ENCODE measurements around the gene KCTD1. TPM values are rescaled to one million over a fixed set of nuclear protein-coding genes. Genes with fewer than 3 reads are reported as not detected.

KCTD1 gene
- total and polyA plus RNA-seq, 2 donors (not counting 1 experiment from before 2014, with no cell fraction given): 4.2 to 8.4 TPM

DNA sequence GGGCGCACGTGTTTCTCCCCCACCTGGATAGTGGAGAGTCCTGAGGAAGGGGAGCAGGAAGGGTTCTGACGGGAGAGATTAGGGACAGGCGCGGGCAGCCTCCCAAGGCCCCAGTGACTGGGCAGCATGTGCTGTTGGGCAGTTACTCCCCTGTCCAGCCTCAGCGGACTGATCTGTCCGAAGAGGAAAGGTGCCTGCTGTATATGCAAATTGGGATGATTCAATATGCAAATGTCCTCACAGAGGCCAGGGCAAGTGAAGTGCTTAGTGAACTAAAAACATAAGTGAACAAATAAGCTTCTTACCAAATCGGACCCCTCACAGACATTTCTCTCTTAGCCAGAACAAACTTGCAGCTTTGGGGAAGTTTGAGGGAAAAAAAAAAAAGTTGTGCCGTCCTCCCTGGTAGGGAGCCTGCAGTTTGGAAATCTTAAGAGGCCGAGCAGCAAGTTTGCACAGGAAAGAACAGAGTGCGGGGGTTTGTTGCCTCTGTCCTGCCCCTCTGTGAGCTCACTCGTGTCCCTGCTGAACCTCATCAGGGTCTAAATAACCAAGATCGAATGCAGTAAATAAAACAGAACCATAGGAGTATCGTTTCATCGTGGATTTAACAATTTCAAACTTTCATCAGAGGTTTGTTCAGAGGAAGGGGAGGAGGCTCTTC lies 141.4 kb downstream of the KCTD1 start:
- no peaks in the 10 kb centered on the region for H3K9me3 ChIP-seq (ENCODE audit: control insufficient read depth, insufficient read depth, low read depth, low read length)
- no peak for DNase-seq (ENCODE audit: low read depth in 2 of 2)
- no peak overlapping the region for H3K4me3 ChIP-seq (replicated peaks in 1 of 4; ENCODE audit: control extremely low read depth in 1 of 4, insufficient read depth in 1 of 4, low read depth in 3 of 4, low read length in 4 of 4)
- H3K9ac ChIP-seq (ENCODE audit: insufficient read depth, low read length): no peak overlapping the region
- TF ChIP-seq, protein P1, sequence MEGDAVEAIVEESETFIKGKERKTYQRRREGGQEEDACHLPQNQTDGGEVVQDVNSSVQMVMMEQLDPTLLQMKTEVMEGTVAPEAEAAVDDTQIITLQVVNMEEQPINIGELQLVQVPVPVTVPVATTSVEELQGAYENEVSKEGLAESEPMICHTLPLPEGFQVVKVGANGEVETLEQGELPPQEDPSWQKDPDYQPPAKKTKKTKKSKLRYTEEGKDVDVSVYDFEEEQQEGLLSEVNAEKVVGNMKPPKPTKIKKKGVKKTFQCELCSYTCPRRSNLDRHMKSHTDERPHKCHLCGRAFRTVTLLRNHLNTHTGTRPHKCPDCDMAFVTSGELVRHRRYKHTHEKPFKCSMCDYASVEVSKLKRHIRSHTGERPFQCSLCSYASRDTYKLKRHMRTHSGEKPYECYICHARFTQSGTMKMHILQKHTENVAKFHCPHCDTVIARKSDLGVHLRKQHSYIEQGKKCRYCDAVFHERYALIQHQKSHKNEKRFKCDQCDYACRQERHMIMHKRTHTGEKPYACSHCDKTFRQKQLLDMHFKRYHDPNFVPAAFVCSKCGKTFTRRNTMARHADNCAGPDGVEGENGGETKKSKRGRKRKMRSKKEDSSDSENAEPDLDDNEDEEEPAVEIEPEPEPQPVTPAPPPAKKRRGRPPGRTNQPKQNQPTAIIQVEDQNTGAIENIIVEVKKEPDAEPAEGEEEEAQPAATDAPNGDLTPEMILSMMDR (conservative IDR thresholded peaks at IDR 0.05 in 1 of 2, IDR thresholded peaks at IDR 0.05 in 1 of 2; ENCODE audit: low read depth in 1 of 2, low read length in 2 of 2): no peak
- TF ChIP-seq EZH2 (IDR thresholded peaks at IDR 0.05; ENCODE audit: low read length, missing control alignments): no peak
- no peaks in the 10 kb centered on the region for H4K20me1 ChIP-seq (ENCODE audit: control insufficient read depth, extremely low read depth, insufficient read depth, low read length)
- no peaks in the 10 kb centered on the region for H3K4me1 ChIP-seq (ENCODE audit: control insufficient read depth, extremely low read depth, insufficient read depth, low read length)
- H3K4me2 ChIP-seq (ENCODE audit: extremely low read depth, insufficient read depth, low read length): no peak overlapping the region
- H2AFZ ChIP-seq (ENCODE audit: low read length): no peak overlapping the region
- no peaks in the 10 kb centered on the region for H3K27me3 ChIP-seq (ENCODE audit: control insufficient read depth, insufficient read depth, low read length)
- no peak overlapping the region for H3K27ac ChIP-seq (ENCODE audit: insufficient read depth, low read length)
- no peaks in the 10 kb centered on the region for H3K36me3 ChIP-seq (ENCODE audit: control insufficient read depth, insufficient read depth, low read length)
- no peaks in the 10 kb centered on the region for H3K79me2 ChIP-seq (ENCODE audit: control insufficient read depth, insufficient read depth, low read length)

DNA sequence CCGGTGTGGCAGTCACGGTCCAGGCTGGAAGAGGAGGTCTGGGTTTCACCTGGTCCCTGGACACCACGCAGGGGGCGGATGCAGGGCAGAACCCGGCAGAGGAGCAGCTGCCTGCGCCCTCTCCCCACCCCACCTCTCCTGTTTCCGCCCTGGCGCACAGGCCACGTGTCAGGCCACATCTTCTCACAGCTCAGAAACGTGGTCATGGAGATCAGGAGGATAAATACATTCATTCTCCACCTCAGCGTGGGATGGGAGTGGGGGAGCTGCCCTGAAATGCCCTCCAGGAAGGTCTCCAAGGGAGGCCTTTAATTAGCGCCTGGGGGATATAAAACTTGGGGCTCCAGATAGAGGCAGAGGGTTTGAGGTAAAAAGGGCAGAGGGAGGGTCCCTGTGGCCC lies 142.0 kb downstream of the KCTD1 start:
- no peak for DNase-seq (ENCODE audit: low read depth in 2 of 2)
- Histone ChIP-seq H3K27me3 (ENCODE audit: control insufficient read depth, insufficient read depth, low read length) (no peaks in the 10 kb centered on the region), H3K4me3 (replicated peaks in 1 of 4; ENCODE audit: control extremely low read depth in 1 of 4, insufficient read depth in 1 of 4, low read depth in 3 of 4, low read length in 4 of 4) (no peak overlapping the region), H2AFZ (ENCODE audit: low read length) (no peak overlapping the region), H3K36me3 (ENCODE audit: control insufficient read depth, insufficient read depth, low read length) (no peaks in the 10 kb centered on the region), H3K4me2 (ENCODE audit: extremely low read depth, insufficient read depth, low read length) (no peak overlapping the region), H3K4me1 (ENCODE audit: control insufficient read depth, extremely low read depth, insufficient read depth, low read length) (no peaks in the 10 kb centered on the region), H3K79me2 (ENCODE audit: control insufficient read depth, insufficient read depth, low read length) (no peaks in the 10 kb centered on the region), H3K9ac (ENCODE audit: insufficient read depth, low read length) (no peak overlapping the region), H3K9me3 (ENCODE audit: control insufficient read depth, insufficient read depth, low read depth, low read length) (no peaks in the 10 kb centered on the region), H4K20me1 (ENCODE audit: control insufficient read depth, extremely low read depth, insufficient read depth, low read length) (no peaks in the 10 kb centered on the region), H3K27ac (ENCODE audit: insufficient read depth, low read length) (no peak overlapping the region)
- TF ChIP-seq, protein P1 (conservative IDR thresholded peaks at IDR 0.05 in 1 of 2, IDR thresholded peaks at IDR 0.05 in 1 of 2; ENCODE audit: low read depth in 1 of 2, low read length in 2 of 2): no peak
- no peak for TF ChIP-seq EZH2 (IDR thresholded peaks at IDR 0.05; ENCODE audit: low read length, missing control alignments)

DNA sequence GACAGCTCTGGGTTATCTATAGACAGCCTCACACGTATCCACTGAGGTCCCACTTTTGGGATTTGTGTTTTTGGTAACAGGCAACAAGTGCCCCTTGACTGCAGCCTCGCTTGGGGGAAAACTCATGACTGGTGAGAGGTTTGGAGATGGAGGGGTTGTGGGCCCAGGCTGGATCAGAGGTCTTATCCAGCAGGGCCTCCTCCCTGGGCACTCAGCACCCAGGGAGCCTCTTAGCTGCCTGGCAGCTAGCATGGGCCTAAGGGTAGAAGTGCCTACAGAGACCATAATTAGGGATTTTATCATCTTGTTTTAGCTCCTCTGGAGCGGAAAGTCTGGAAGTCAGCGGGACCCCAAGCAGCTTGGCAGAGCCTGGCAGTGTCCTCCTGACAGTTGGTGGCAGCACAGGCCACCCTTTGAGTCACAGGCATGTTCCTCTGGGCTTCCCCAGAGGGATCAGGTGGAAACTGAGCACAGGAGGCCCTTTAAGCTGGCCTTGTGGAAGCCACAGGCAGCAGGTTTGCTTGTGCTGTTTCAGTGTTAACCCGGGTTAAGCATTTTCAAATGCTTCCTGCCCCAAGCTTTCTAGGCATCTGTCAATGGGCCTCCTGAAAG lies 143.1 kb downstream of the KCTD1 start:
- Histone ChIP-seq H3K9me3 (ENCODE audit: control insufficient read depth, insufficient read depth, low read depth, low read length) (no peaks in the 10 kb centered on the region), H3K36me3 (ENCODE audit: control insufficient read depth, insufficient read depth, low read length) (no peaks in the 10 kb centered on the region), H3K27me3 (ENCODE audit: control insufficient read depth, insufficient read depth, low read length) (no peaks in the 10 kb centered on the region), H3K9ac (ENCODE audit: insufficient read depth, low read length) (no peak overlapping the region), H3K4me1 (ENCODE audit: control insufficient read depth, extremely low read depth, insufficient read depth, low read length) (no peaks in the 10 kb centered on the region), H3K79me2 (ENCODE audit: control insufficient read depth, insufficient read depth, low read length) (no peaks in the 10 kb centered on the region), H3K4me3 (replicated peaks in 1 of 4; ENCODE audit: control extremely low read depth in 1 of 4, insufficient read depth in 1 of 4, low read depth in 3 of 4, low read length in 4 of 4) (no peak overlapping the region), H3K27ac (ENCODE audit: insufficient read depth, low read length) (no peak overlapping the region), H3K4me2 (ENCODE audit: extremely low read depth, insufficient read depth, low read length) (no peak overlapping the region), H2AFZ (ENCODE audit: low read length) (no peak overlapping the region), H4K20me1 (ENCODE audit: control insufficient read depth, extremely low read depth, insufficient read depth, low read length) (no peaks in the 10 kb centered on the region)
- peak; percentile 50 to 61 for DNase-seq (ENCODE audit: low read depth in 2 of 2)
- TF ChIP-seq, protein P1 (conservative IDR thresholded peaks at IDR 0.05 in 1 of 2, IDR thresholded peaks at IDR 0.05 in 1 of 2; ENCODE audit: low read depth in 1 of 2, low read length in 2 of 2): peak; percentile 43 to 53
- no peak for TF ChIP-seq EZH2 (IDR thresholded peaks at IDR 0.05; ENCODE audit: low read length, missing control alignments)

Data from fibroblast of lung (primary cell).